ENCODE data around the gene FEN1. TPM values are rescaled to one million over a fixed set of nuclear protein-coding genes. Genes with fewer than 3 reads are reported as not detected.

The FEN1 gene
- polyA plus RNA-seq, 3 donors, result 3.5 to 6.4 (median 4.3) TPM

DNA sequence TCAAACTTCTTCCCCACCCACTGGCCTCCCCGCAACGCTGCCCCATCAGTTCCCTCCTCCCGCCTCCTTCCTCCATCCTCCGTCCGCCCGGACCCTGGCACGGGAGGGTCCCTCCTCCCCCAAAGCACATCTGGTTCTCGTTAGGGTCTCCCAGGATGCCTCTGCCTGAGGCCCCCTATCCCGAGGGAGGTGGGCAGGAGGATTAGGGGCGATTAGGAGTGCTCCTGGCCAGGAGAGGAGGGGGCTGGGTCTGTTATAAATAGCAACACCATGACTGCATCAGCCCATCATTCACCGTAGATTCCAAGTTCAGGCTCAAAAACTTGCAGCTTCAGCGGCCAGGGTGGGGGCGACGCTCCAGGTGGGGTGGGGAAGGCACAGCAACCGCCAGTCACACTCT lies 29.9 kb upstream of the FEN1 start:
- Histone ChIP-seq H3K9ac (ENCODE audit: insufficient read depth, low read length, poor library complexity, severe bottlenecking) (no peak overlapping the region), H3K4me1 (ENCODE audit: control insufficient read depth in 1 of 2, insufficient read depth in 2 of 2, low read length in 2 of 2) (no peaks in the 10 kb centered on the region), H3K79me2 (ENCODE audit: insufficient read depth, low read length) (no peaks in the 10 kb centered on the region), H3K4me3 (replicated peaks in 1 of 3; ENCODE audit: low read depth in 2 of 3, low read length in 3 of 3) (no peak overlapping the region), H3K27ac (ENCODE audit: low read depth in 1 of 2, low read length in 2 of 2) (no peak overlapping the region), H3K4me2 (replicated peaks; ENCODE audit: extremely low read depth, low read length, poor library complexity, severe bottlenecking) (no peak overlapping the region), H3K9me3 (replicated peaks in 1 of 2; ENCODE audit: control insufficient read depth in 1 of 2, insufficient read depth in 1 of 2, low read length in 2 of 2) (no peaks in the 10 kb centered on the region), H3K27me3 (ENCODE audit: control insufficient read depth in 2 of 2, insufficient read depth in 2 of 2, low read length in 2 of 2) (no peaks in the 10 kb centered on the region), H4K20me1 (ENCODE audit: insufficient read depth, low read length) (no peaks in the 10 kb centered on the region), H3K36me3 (replicated peaks in 1 of 2; ENCODE audit: control insufficient read depth in 1 of 2, insufficient read depth in 2 of 2, low read length in 2 of 2) (no peaks in the 10 kb centered on the region), H2AFZ (ENCODE audit: insufficient read depth, low read depth, low read length, poor library complexity, severe bottlenecking) (no peak overlapping the region)
- no peaks in the 10 kb centered on the region for H3K36me3 Mint-ChIP-seq
- H3K27me3 Mint-ChIP-seq (ENCODE audit: low read depth in 3 of 3), result peaks cover 4 to 9% (median 4%) of the 10 kb centered on the region in 3 donors
- TF ChIP-seq, protein P1, sequence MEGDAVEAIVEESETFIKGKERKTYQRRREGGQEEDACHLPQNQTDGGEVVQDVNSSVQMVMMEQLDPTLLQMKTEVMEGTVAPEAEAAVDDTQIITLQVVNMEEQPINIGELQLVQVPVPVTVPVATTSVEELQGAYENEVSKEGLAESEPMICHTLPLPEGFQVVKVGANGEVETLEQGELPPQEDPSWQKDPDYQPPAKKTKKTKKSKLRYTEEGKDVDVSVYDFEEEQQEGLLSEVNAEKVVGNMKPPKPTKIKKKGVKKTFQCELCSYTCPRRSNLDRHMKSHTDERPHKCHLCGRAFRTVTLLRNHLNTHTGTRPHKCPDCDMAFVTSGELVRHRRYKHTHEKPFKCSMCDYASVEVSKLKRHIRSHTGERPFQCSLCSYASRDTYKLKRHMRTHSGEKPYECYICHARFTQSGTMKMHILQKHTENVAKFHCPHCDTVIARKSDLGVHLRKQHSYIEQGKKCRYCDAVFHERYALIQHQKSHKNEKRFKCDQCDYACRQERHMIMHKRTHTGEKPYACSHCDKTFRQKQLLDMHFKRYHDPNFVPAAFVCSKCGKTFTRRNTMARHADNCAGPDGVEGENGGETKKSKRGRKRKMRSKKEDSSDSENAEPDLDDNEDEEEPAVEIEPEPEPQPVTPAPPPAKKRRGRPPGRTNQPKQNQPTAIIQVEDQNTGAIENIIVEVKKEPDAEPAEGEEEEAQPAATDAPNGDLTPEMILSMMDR (IDR thresholded peaks at IDR 0.05), result no peak
- no peak overlapping the region for H3K27ac Mint-ChIP-seq
- no peak overlapping the region for H3K4me3 Mint-ChIP-seq
- intact Hi-C loops (cut with micrococcal nuclease), result no loop called here
- H3K9me3 Mint-ChIP-seq, result no peaks in the 10 kb centered on the region
- no peaks in the 10 kb centered on the region for H3K4me1 Mint-ChIP-seq
- 74% methylated on average over 4 of the region's 15 CpGs for WGBS (ENCODE audit: insufficient coverage)
- DNase-seq, result no peak

DNA sequence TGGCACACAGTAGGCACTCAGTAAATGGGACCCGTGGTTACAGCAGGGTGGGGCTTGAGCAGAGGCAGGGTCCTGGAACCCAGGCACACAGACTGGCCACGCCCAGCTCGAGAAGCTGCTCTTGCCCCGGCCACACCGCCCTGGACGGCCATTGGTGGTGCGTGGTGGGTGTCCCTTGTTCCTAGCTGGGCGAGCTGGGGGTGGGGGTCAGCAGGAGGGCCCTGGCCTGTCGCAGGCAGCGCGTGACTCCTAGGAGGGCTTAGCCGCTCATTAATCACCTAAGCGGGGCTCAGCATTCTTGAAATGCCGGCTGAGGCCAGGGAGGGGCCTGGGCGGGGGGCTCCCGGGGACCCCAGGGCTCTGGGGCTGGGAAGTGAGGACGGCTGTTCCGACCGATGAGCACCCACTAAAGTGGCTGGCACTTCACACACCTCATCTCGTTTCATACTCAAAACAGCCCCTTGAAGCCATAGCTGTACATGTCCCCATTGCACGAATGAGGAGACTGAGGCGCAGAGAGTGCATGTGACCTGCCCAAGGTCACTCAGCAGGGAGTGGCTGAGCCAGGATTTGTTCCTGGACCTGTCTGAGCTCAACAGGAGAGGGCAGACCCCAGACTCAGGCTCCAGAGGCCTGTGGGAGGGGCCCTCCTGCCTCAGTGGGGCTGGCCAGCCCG lies 28.6 kb upstream of the FEN1 start:
- H3K27me3 Mint-ChIP-seq (ENCODE audit: low read depth in 3 of 3), result peaks cover 4 to 8% (median 4%) of the 10 kb centered on the region in 3 donors
- H3K4me1 ChIP-seq (ENCODE audit: control insufficient read depth in 1 of 2, insufficient read depth in 2 of 2, low read length in 2 of 2), result no peaks in the 10 kb centered on the region
- no peaks in the 10 kb centered on the region for H3K9me3 Mint-ChIP-seq
- H3K27ac Mint-ChIP-seq, result no peak overlapping the region
- no peak overlapping the region for H3K4me3 ChIP-seq (replicated peaks in 1 of 3; ENCODE audit: low read depth in 2 of 3, low read length in 3 of 3)
- H3K79me2 ChIP-seq (ENCODE audit: insufficient read depth, low read length), result no peaks in the 10 kb centered on the region
- no peaks in the 10 kb centered on the region for H4K20me1 ChIP-seq (ENCODE audit: insufficient read depth, low read length)
- H3K4me1 Mint-ChIP-seq, result no peaks in the 10 kb centered on the region
- TF ChIP-seq, protein P1 (IDR thresholded peaks at IDR 0.05), result no peak
- H3K27me3 ChIP-seq (ENCODE audit: control insufficient read depth in 2 of 2, insufficient read depth in 2 of 2, low read length in 2 of 2), result no peaks in the 10 kb centered on the region
- H3K27ac ChIP-seq (ENCODE audit: low read depth in 1 of 2, low read length in 2 of 2), result no peak overlapping the region
- H3K4me2 ChIP-seq (replicated peaks; ENCODE audit: extremely low read depth, low read length, poor library complexity, severe bottlenecking), result no peak overlapping the region
- H3K4me3 Mint-ChIP-seq, result no peak overlapping the region
- H3K36me3 Mint-ChIP-seq, result no peaks in the 10 kb centered on the region
- intact Hi-C loops (cut with micrococcal nuclease), result no loop called here
- WGBS (ENCODE audit: insufficient coverage), result 95% methylated on average over 15 of the region's 23 CpGs
- H2AFZ ChIP-seq (ENCODE audit: insufficient read depth, low read depth, low read length, poor library complexity, severe bottlenecking), result no peak overlapping the region
- H3K9me3 ChIP-seq (replicated peaks in 1 of 2; ENCODE audit: control insufficient read depth in 1 of 2, insufficient read depth in 1 of 2, low read length in 2 of 2), result no peaks in the 10 kb centered on the region
- DNase-seq, result no peak
- H3K36me3 ChIP-seq (replicated peaks in 1 of 2; ENCODE audit: control insufficient read depth in 1 of 2, insufficient read depth in 2 of 2, low read length in 2 of 2), result no peaks in the 10 kb centered on the region
- no peak overlapping the region for H3K9ac ChIP-seq (ENCODE audit: insufficient read depth, low read length, poor library complexity, severe bottlenecking)

All from CD14-positive monocyte (primary cell).